Caco-2 (cell line): Measurements from ENCODE around the gene AOPEP. TPM values are rescaled to one million over a fixed set of nuclear protein-coding genes. Genes with fewer than 3 reads are reported as not detected.

Source experiments
- BruUV-seq: library from RNA; stranded (reverse); fragments of 400-500 nt; replicated peaks from 2 replicates; lab custom pipeline; 2021; lab: Mats Ljungman, UMichigan
- CTCF ChIA-PET: fragments of 300-600 bp; sonication (Branson Sonifier 250); formaldehyde crosslinking; loops from one replicate; lab custom pipeline; 2022; ENCODE audit warnings: antibody characterized with exemption; lab: Charles Lee
- POLR2A ChIA-PET: fragments of 300-600 bp; sonication (Branson Sonifier 250); formaldehyde crosslinking; loops from one replicate; lab custom pipeline; 2022; ENCODE audit warnings: antibody characterized with exemption; lab: Charles Lee
- DNase-seq, 2 experiments: peaks; one replicate each; pipeline versions ENCODE4 v3.0.0 to v3.0.0-alpha.2; 2020 to 2022
- H3K27me3 ChIP-seq: replicated peaks from 2 replicates; pipeline ENCODE4 v1.6.0; 2011; ENCODE audit warnings: low read length; ENCODE audit not compliant: control insufficient read depth, insufficient read depth
- H3K36me3 ChIP-seq: 2 replicates; pipeline ENCODE4 v1.5.1; 2011; ENCODE audit warnings: low read length; ENCODE audit not compliant: control insufficient read depth, insufficient read depth
- H3K4me1 ChIP-seq: fragments of 250-450 bp; sonication (Bioruptor Pico); 2 replicates; pipeline ENCODE4 v1.5.1; 2020; ENCODE audit warnings: mild to moderate bottlenecking
- H3K4me3 ChIP-seq: 2 replicates; pipeline ENCODE4 v1.5.1; 2011; ENCODE audit warnings: low read depth, mild to moderate bottlenecking, control low read depth, low read length
- H3K9me3 ChIP-seq: fragments of 250-450 bp; sonication (Bioruptor Pico); 2 replicates; pipeline ENCODE4 v1.5.1; 2020; ENCODE audit warnings: mild to moderate bottlenecking, moderate library complexity
- H3K27ac Mint-ChIP-seq: one replicate; pipeline ENCODE4 v1.8.0; 2022; ENCODE audit warnings: mixed read lengths; ENCODE audit not compliant: unreplicated experiment
- H3K27me3 Mint-ChIP-seq: one replicate; pipeline ENCODE4 v1.8.0; 2022; ENCODE audit warnings: mixed read lengths; ENCODE audit not compliant: insufficient read depth, unreplicated experiment
- H3K36me3 Mint-ChIP-seq: one replicate; pipeline ENCODE4 v1.8.0; 2022; ENCODE audit warnings: mild to moderate bottlenecking, mixed read lengths; ENCODE audit not compliant: insufficient read depth, unreplicated experiment
- H3K4me1 Mint-ChIP-seq: one replicate; pipeline ENCODE4 v1.8.0; 2022; ENCODE audit warnings: low read depth, mixed read lengths; ENCODE audit not compliant: unreplicated experiment
- H3K4me3 Mint-ChIP-seq: one replicate; pipeline ENCODE4 v1.8.0; 2022; ENCODE audit warnings: mild to moderate bottlenecking, moderate library complexity, mixed read lengths; ENCODE audit not compliant: unreplicated experiment
- H3K9me3 Mint-ChIP-seq: one replicate; pipeline ENCODE4 v1.8.0; 2022; ENCODE audit warnings: mixed read lengths; ENCODE audit not compliant: unreplicated experiment
- CTCF ChIP-seq, 2 experiments: fragments of 200-600 bp in 1 of 2; IDR thresholded peaks; 1 replicate in 1 of 2; 2 replicates in 1 of 2; pipeline versions ENCODE4 v1.5.1 to v1.8.0; 2011 to 2022; ENCODE audit warnings: antibody characterized with exemption in 1 of 2, control low read depth in 1 of 2, inconsistent platforms in 1 of 2, low read depth in 1 of 2, low read length in 1 of 2, mild to moderate bottlenecking in 1 of 2, moderate library complexity in 1 of 2; ENCODE audit not compliant: insufficient read depth in 1 of 2, severe bottlenecking in 1 of 2, unreplicated experiment in 1 of 2
- intact Hi-C: fragments of 100-400 bp; cut with micrococcal nuclease; formaldehyde crosslinking; loops from one replicate; pipeline ENCODE4 v1.10.0; 2022; ENCODE audit not compliant: unreplicated experiment
- total RNA-seq: library from RNA; stranded (reverse); gene quantifications from 2 replicates; pipeline ENCODE4 v1.2.3, GENCODE V29; 2022

AOPEP gene
- total RNA-seq, 1 experiment from 2014 or later: 63.3 TPM

- intact Hi-C loops: no loop called here
- H3K9me3 ChIP-seq: no peaks in the 10 kb centered on the region
- ChIA-PET POLR2A (no interaction called here), CTCF (no interaction called here)
- DNase-seq: peak in 1 of 2 experiments; percentile 23
- no TSS peak for BruUV-seq
- Mint-ChIP-seq H3K36me3 (no peaks in the 10 kb centered on the region), H3K4me1 (peaks cover 14% of the 10 kb centered on the region), H3K27ac (no peak overlapping the region), H3K27me3 (no peaks in the 10 kb centered on the region), H3K9me3 (no peaks in the 10 kb centered on the region), H3K4me3 (no peak overlapping the region)
- H3K4me1 ChIP-seq: peaks cover 32% of the 10 kb centered on the region
- no peaks in the 10 kb centered on the region for H3K27me3 ChIP-seq
- H3K36me3 ChIP-seq: no peaks in the 10 kb centered on the region
- no peak overlapping the region for H3K4me3 ChIP-seq
- no peak for TF ChIP-seq CTCF (IDR thresholded peaks at IDR 0.05; ENCODE audit: insufficient read depth in 1 of 2, low read depth in 1 of 2, low read length in 1 of 2, severe bottlenecking in 1 of 2, unreplicated experiment in 1 of 2)
These were observed 19.6 kb upstream of the AOPEP start for GRCh38 chr9:94706922-94707321.

GRCh38 chr9:94713436-94714215 is 12.9 kb upstream of the AOPEP start:
- Mint-ChIP-seq H3K27me3 (no peaks in the 10 kb centered on the region), H3K9me3 (peaks cover 10% of the 10 kb centered on the region), H3K4me1 (peaks cover 7% of the 10 kb centered on the region), H3K36me3 (no peaks in the 10 kb centered on the region), H3K4me3 (no peak overlapping the region), H3K27ac (no peak overlapping the region)
- ChIA-PET CTCF (no interaction called here), POLR2A (no interaction called here)
- Histone ChIP-seq H3K4me1 (no peaks in the 10 kb centered on the region), H3K36me3 (no peaks in the 10 kb centered on the region), H3K9me3 (no peaks in the 10 kb centered on the region), H3K27me3 (no peaks in the 10 kb centered on the region), H3K4me3 (no peak overlapping the region)
- BruUV-seq: no TSS peak
- intact Hi-C loops: no loop called here
- TF ChIP-seq CTCF (IDR thresholded peaks at IDR 0.05; ENCODE audit: insufficient read depth in 1 of 2, low read depth in 1 of 2, low read length in 1 of 2, severe bottlenecking in 1 of 2, unreplicated experiment in 1 of 2): no peak
- no peak for DNase-seq

- ChIA-PET POLR2A (no interaction called here), CTCF (no interaction called here)
- no peaks in the 10 kb centered on the region for H3K36me3 Mint-ChIP-seq
- intact Hi-C loops: no loop called here
- Histone ChIP-seq H3K9me3 (no peaks in the 10 kb centered on the region), H3K27me3 (no peaks in the 10 kb centered on the region), H3K4me1 (no peaks in the 10 kb centered on the region), H3K36me3 (no peaks in the 10 kb centered on the region), H3K4me3 (no peak overlapping the region)
- no peak for DNase-seq
- peaks cover 10% of the 10 kb centered on the region for H3K9me3 Mint-ChIP-seq
- H3K4me3 Mint-ChIP-seq: no peak overlapping the region
- no peak for TF ChIP-seq CTCF (IDR thresholded peaks at IDR 0.05; ENCODE audit: insufficient read depth in 1 of 2, low read depth in 1 of 2, low read length in 1 of 2, severe bottlenecking in 1 of 2, unreplicated experiment in 1 of 2)
- H3K27ac Mint-ChIP-seq: no peak overlapping the region
- peaks cover 7% of the 10 kb centered on the region for H3K4me1 Mint-ChIP-seq
- no peaks in the 10 kb centered on the region for H3K27me3 Mint-ChIP-seq
- no TSS peak for BruUV-seq
These were observed 12.0 kb upstream of the AOPEP start for GRCh38 chr9:94714494-94714893.
